Stimulated activated CD8-positive, alpha-beta memory T cell treated with anti-CD3 and anti-CD28 coated beads, Interleukin-12 subunit alpha, Interleukin-12 subunit beta, amount 100 ng/mL, for 1 hour (primary cell): ENCODE data around the gene VASN.

Source experiments
- DNase-seq: peaks from one replicate; pipeline ENCODE4 v3.0.0-alpha.2; 2020; ENCODE audit warnings: low read depth

Gene VASN

GRCh38 chr16:4372578-4373355 is 1.1 kb downstream of the VASN start:
- no peak for DNase-seq

GRCh38 chr16:4373356-4373908 is 1.8 kb downstream of the VASN start:
- no peak for DNase-seq

GRCh38 chr16:4373909-4374742 is 2.5 kb downstream of the VASN start:
- DNase-seq: no peak

- no peak for DNase-seq
These were observed 4.1 kb downstream of the VASN start for GRCh38 chr16:4375717-4376116.

GRCh38 chr16:4376126-4376892 is 4.7 kb downstream of the VASN start:
- no peak for DNase-seq

GRCh38 chr16:4376893-4377572 is 5.4 kb downstream of the VASN start:
- no peak for DNase-seq

GRCh38 chr16:4377573-4378154 is 6.0 kb downstream of the VASN start:
- DNase-seq: no peak

- no peak for DNase-seq
These were observed 6.6 kb downstream of the VASN start for GRCh38 chr16:4378161-4378666.

- DNase-seq: no peak
These were observed 7.5 kb downstream of the VASN start for GRCh38 chr16:4378999-4379690.

- no peak for DNase-seq
These were observed 8.7 kb downstream of the VASN start for GRCh38 chr16:4380119-4381063.

GRCh38 chr16:4381072-4381934 is 9.7 kb downstream of the VASN start:
- DNase-seq: no peak

GRCh38 chr16:4381935-4382794 is 10.5 kb downstream of the VASN start:
- DNase-seq: no peak

GRCh38 chr16:4382795-4383357 is 11.2 kb downstream of the VASN start:
- DNase-seq: no peak

GRCh38 chr16:4383591-4384444 is 12.2 kb downstream of the VASN start:
- DNase-seq: no peak

GRCh38 chr16:4384509-4384942 is 12.9 kb downstream of the VASN start:
- DNase-seq: no peak
